HEK293T (cell line): ENCODE data around the gene ACOXL.

Source experiments
- BHLHE40 ChIP-seq: fragments of 450-650 bp; IDR thresholded peaks from 2 replicates; pipeline ENCODE4 v1.6.1; 2016; ENCODE audit warnings: mild to moderate bottlenecking, moderate library complexity, borderline replicate concordance
- ELF4 ChIP-seq: fragments of 450-650 bp; IDR thresholded peaks from 2 replicates; pipeline ENCODE4 v1.6.1; 2017; ENCODE audit warnings: antibody characterized with exemption
- FOXA1 ChIP-seq: fragments of 450-650 bp; IDR thresholded peaks from 2 replicates; pipeline ENCODE4 v1.6.1; 2016; ENCODE audit warnings: mild to moderate bottlenecking
- FOXM1 ChIP-seq: fragments of 450-650 bp; IDR thresholded peaks from 2 replicates; pipeline ENCODE4 v1.6.1; 2017; ENCODE audit warnings: mild to moderate bottlenecking, borderline replicate concordance
- L3MBTL2 ChIP-seq: fragments of 450-650 bp; conservative IDR thresholded peaks from 2 replicates; pipeline ENCODE4 v1.6.1; 2016; ENCODE audit warnings: mild to moderate bottlenecking
- NFRKB ChIP-seq: fragments of 450-650 bp; IDR thresholded peaks from 2 replicates; pipeline ENCODE4 v1.6.1; 2016; ENCODE audit warnings: mild to moderate bottlenecking, moderate library complexity
- SUZ12 ChIP-seq: fragments of 450-650 bp; IDR thresholded peaks from 2 replicates; pipeline ENCODE4 v1.6.1; 2016; ENCODE audit warnings: mild to moderate bottlenecking
- TARDBP ChIP-seq: fragments of 450-650 bp; IDR thresholded peaks from 2 replicates; pipeline ENCODE4 v1.6.1; 2016
- ZNF384 ChIP-seq: fragments of 450-650 bp; IDR thresholded peaks from 2 replicates; pipeline ENCODE4 v1.6.1; 2016
- TF ChIP-seq, protein P1 (sequence below): fragments of 450-650 bp; IDR thresholded peaks from 2 replicates; pipeline ENCODE4 v1.6.1; 2016

DNA sequence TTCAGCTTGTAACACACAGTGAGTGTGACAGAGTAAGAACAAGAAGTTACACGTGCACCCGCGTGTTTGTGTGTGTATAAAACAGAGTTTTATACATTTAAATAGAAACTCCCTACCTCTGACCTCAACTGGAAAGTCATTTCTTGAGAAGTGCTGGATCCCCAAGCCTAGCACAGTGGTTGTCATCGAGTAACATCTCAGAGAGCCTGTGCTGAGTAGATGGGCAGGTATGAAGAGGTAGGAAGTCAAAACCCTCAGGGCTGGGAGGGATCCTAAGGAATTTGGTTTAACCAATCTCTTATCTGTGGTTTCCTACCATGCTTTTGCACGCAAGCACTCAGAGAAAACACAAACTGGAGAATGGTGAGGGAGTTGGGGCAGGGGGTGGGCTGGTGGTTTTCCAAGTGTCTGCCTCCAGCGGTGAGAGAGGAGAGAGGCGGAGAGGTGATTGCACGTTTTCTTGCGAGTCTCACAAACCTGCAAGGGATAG is 9.2 kb downstream of the ACOXL start:
- TF ChIP-seq SUZ12 (no peak), BHLHE40 (no peak), ELF4 (no peak), NFRKB (no peak), ZNF384 (no peak), TARDBP (no peak), L3MBTL2 (no peak), FOXA1 (no peak), FOXM1 (no peak)
- TF ChIP-seq, protein P1, sequence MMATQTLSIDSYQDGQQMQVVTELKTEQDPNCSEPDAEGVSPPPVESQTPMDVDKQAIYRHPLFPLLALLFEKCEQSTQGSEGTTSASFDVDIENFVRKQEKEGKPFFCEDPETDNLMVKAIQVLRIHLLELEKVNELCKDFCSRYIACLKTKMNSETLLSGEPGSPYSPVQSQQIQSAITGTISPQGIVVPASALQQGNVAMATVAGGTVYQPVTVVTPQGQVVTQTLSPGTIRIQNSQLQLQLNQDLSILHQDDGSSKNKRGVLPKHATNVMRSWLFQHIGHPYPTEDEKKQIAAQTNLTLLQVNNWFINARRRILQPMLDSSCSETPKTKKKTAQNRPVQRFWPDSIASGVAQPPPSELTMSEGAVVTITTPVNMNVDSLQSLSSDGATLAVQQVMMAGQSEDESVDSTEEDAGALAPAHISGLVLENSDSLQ, result no peak
